ENCODE measurements around the gene DNAH17. TPM values are rescaled to one million over a fixed set of nuclear protein-coding genes. Genes with fewer than 3 reads are reported as not detected.

The DNAH17 gene
- total RNA-seq, 1 experiment from 2014 or later, result 0.23 TPM

GRCh38 chr17:78613416-78613815, 36.2 kb upstream of the DNAH17 start:
- Mint-ChIP-seq H3K36me3 (ENCODE audit: insufficient read depth, unreplicated experiment) (no peaks in the 10 kb centered on the region), H3K4me3 (ENCODE audit: unreplicated experiment) (no peak overlapping the region), H3K27me3 (ENCODE audit: insufficient read depth, unreplicated experiment) (peaks cover 3% of the 10 kb centered on the region), H3K9me3 (ENCODE audit: unreplicated experiment) (no peaks in the 10 kb centered on the region), H3K4me1 (ENCODE audit: low read depth, unreplicated experiment) (no peaks in the 10 kb centered on the region), H3K27ac (ENCODE audit: unreplicated experiment) (no peak overlapping the region)
- no peak overlapping the region for H3K4me3 ChIP-seq (ENCODE audit: low read depth, low read length)
- H3K27me3 ChIP-seq (replicated peaks; ENCODE audit: control insufficient read depth, insufficient read depth, low read length), result no peaks in the 10 kb centered on the region
- TF ChIP-seq CTCF (IDR thresholded peaks at IDR 0.05; ENCODE audit: insufficient read depth in 1 of 2, low read depth in 1 of 2, low read length in 1 of 2, severe bottlenecking in 1 of 2, unreplicated experiment in 1 of 2), result no peak
- no peaks in the 10 kb centered on the region for H3K36me3 ChIP-seq (ENCODE audit: control insufficient read depth, insufficient read depth, low read length)
- no TSS peak for BruUV-seq (replicated peaks)
- no peaks in the 10 kb centered on the region for H3K4me1 ChIP-seq
- POLR2A ChIA-PET, result no interaction called here
- no peak for DNase-seq
- intact Hi-C loops (cut with micrococcal nuclease; ENCODE audit: unreplicated experiment), result no loop called here
- H3K9me3 ChIP-seq, result no peaks in the 10 kb centered on the region; the same call in 1 of the 2 replicates
- CTCF ChIA-PET, result no interaction called here

GRCh38 chr17:78611607-78612006, 34.4 kb upstream of the DNAH17 start:
- intact Hi-C loops (cut with micrococcal nuclease; ENCODE audit: unreplicated experiment), result no loop called here
- BruUV-seq (replicated peaks), result no TSS peak
- Mint-ChIP-seq H3K27ac (ENCODE audit: unreplicated experiment) (no peak overlapping the region), H3K4me1 (ENCODE audit: low read depth, unreplicated experiment) (no peaks in the 10 kb centered on the region), H3K36me3 (ENCODE audit: insufficient read depth, unreplicated experiment) (no peaks in the 10 kb centered on the region), H3K9me3 (ENCODE audit: unreplicated experiment) (no peaks in the 10 kb centered on the region), H3K4me3 (ENCODE audit: unreplicated experiment) (no peak overlapping the region), H3K27me3 (ENCODE audit: insufficient read depth, unreplicated experiment) (peaks cover 3% of the 10 kb centered on the region)
- Histone ChIP-seq H3K36me3 (ENCODE audit: control insufficient read depth, insufficient read depth, low read length) (no peaks in the 10 kb centered on the region), H3K4me1 (no peaks in the 10 kb centered on the region), H3K27me3 (replicated peaks; ENCODE audit: control insufficient read depth, insufficient read depth, low read length) (no peaks in the 10 kb centered on the region; the same call in 1 of the 2 replicates), H3K9me3 (no peaks in the 10 kb centered on the region; the same call in 1 of the 2 replicates), H3K4me3 (ENCODE audit: low read depth, low read length) (no peak overlapping the region)
- POLR2A ChIA-PET, result no interaction called here
- TF ChIP-seq CTCF (IDR thresholded peaks at IDR 0.05; ENCODE audit: insufficient read depth in 1 of 2, low read depth in 1 of 2, low read length in 1 of 2, severe bottlenecking in 1 of 2, unreplicated experiment in 1 of 2), result no peak
- DNase-seq, result no peak
- CTCF ChIA-PET, result interaction anchor here (0.5 kb wide), 1 partner anchor 154 kb away, joined by 3 read pairs; no protein-coding TSS in a partner anchor

GRCh38 chr17:78610951-78611511, 33.8 kb upstream of the DNAH17 start:
- CTCF ChIA-PET, result interaction anchor here (0.5 kb wide), 1 partner anchor 153 kb away, joined by 3 read pairs; no protein-coding TSS in a partner anchor
- no peaks in the 10 kb centered on the region for H3K4me1 Mint-ChIP-seq (ENCODE audit: low read depth, unreplicated experiment)
- H3K36me3 Mint-ChIP-seq (ENCODE audit: insufficient read depth, unreplicated experiment), result no peaks in the 10 kb centered on the region

More at GRCh38 chr17:78610951-78611511, 33.8 kb upstream of the DNAH17 start:
- no peak for DNase-seq
- H3K4me3 Mint-ChIP-seq (ENCODE audit: unreplicated experiment), result no peak overlapping the region
- TF ChIP-seq CTCF (IDR thresholded peaks at IDR 0.05; ENCODE audit: insufficient read depth in 1 of 2, low read depth in 1 of 2, low read length in 1 of 2, severe bottlenecking in 1 of 2, unreplicated experiment in 1 of 2), result no peak
- peaks cover 3% of the 10 kb centered on the region for H3K27me3 Mint-ChIP-seq (ENCODE audit: insufficient read depth, unreplicated experiment)
- no peaks in the 10 kb centered on the region; the same call in 1 of the 2 replicates for H3K9me3 ChIP-seq
- BruUV-seq (replicated peaks), result no TSS peak
- intact Hi-C loops (cut with micrococcal nuclease; ENCODE audit: unreplicated experiment), result no loop called here
- no peak overlapping the region for H3K27ac Mint-ChIP-seq (ENCODE audit: unreplicated experiment)
- H3K4me3 ChIP-seq (ENCODE audit: low read depth, low read length), result no peak overlapping the region
- POLR2A ChIA-PET, result no interaction called here
- H3K9me3 Mint-ChIP-seq (ENCODE audit: unreplicated experiment), result no peaks in the 10 kb centered on the region
- no peaks in the 10 kb centered on the region for H3K36me3 ChIP-seq (ENCODE audit: control insufficient read depth, insufficient read depth, low read length)
- no peaks in the 10 kb centered on the region; the same call in 1 of the 2 replicates for H3K27me3 ChIP-seq (replicated peaks; ENCODE audit: control insufficient read depth, insufficient read depth, low read length)
- no peaks in the 10 kb centered on the region for H3K4me1 ChIP-seq
